ENCODE measurements around the gene GHDC.

GHDC gene

DNA sequence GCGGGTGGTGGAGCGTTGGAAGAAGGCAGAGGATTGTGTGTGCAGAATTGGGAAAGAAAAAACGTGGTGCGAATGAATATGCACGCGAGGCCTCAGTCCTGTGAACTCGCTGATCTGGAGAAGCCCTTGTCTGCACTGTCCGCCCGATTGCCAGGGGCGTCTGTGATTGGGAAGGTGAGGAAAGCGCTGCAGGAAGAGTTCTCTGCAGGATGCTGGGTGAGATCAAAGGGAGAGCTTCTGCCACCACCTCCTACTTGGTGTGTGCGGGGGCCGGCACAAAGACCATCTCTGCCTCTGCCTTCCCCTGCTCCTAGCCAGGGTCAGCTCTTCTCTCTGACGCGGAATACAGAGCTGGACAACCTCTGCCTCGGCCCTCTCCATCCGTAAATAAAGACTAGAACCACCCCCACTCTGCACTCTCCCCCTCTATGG lies 38.7 kb downstream of the GHDC start:
- TF ChIP-seq EGR1 (IDR thresholded peaks at IDR 0.05): no peak
- no peak for TF ChIP-seq ZBTB7A (IDR thresholded peaks at IDR 0.05; ENCODE audit: low read depth)
- no peak for TF ChIP-seq NFIC (IDR thresholded peaks at IDR 0.05)
- no peak for TF ChIP-seq CREB1 (IDR thresholded peaks at IDR 0.05; ENCODE audit: low read depth)
- no peak for TF ChIP-seq FOXM1 (IDR thresholded peaks at IDR 0.05; ENCODE audit: borderline replicate concordance, low read depth)
- TF ChIP-seq, protein P1, sequence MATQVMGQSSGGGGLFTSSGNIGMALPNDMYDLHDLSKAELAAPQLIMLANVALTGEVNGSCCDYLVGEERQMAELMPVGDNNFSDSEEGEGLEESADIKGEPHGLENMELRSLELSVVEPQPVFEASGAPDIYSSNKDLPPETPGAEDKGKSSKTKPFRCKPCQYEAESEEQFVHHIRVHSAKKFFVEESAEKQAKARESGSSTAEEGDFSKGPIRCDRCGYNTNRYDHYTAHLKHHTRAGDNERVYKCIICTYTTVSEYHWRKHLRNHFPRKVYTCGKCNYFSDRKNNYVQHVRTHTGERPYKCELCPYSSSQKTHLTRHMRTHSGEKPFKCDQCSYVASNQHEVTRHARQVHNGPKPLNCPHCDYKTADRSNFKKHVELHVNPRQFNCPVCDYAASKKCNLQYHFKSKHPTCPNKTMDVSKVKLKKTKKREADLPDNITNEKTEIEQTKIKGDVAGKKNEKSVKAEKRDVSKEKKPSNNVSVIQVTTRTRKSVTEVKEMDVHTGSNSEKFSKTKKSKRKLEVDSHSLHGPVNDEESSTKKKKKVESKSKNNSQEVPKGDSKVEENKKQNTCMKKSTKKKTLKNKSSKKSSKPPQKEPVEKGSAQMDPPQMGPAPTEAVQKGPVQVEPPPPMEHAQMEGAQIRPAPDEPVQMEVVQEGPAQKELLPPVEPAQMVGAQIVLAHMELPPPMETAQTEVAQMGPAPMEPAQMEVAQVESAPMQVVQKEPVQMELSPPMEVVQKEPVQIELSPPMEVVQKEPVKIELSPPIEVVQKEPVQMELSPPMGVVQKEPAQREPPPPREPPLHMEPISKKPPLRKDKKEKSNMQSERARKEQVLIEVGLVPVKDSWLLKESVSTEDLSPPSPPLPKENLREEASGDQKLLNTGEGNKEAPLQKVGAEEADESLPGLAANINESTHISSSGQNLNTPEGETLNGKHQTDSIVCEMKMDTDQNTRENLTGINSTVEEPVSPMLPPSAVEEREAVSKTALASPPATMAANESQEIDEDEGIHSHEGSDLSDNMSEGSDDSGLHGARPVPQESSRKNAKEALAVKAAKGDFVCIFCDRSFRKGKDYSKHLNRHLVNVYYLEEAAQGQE (IDR thresholded peaks at IDR 0.05; ENCODE audit: low read depth): no peak
- TF ChIP-seq, protein P2, sequence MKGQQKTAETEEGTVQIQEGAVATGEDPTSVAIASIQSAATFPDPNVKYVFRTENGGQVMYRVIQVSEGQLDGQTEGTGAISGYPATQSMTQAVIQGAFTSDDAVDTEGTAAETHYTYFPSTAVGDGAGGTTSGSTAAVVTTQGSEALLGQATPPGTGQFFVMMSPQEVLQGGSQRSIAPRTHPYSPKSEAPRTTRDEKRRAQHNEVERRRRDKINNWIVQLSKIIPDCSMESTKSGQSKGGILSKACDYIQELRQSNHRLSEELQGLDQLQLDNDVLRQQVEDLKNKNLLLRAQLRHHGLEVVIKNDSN (IDR thresholded peaks at IDR 0.05): no peak
- TF ChIP-seq TCF12 (IDR thresholded peaks at IDR 0.05; ENCODE audit: low read depth): no peak
- TF ChIP-seq CEBPB (IDR thresholded peaks at IDR 0.05): no peak
- TF ChIP-seq TEAD4 (IDR thresholded peaks at IDR 0.05): no peak
- no peak for TF ChIP-seq EP300 (IDR thresholded peaks at IDR 0.05; ENCODE audit: borderline replicate concordance)
- TF ChIP-seq, protein P3, sequence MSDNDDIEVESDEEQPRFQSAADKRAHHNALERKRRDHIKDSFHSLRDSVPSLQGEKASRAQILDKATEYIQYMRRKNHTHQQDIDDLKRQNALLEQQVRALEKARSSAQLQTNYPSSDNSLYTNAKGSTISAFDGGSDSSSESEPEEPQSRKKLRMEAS (IDR thresholded peaks at IDR 0.05): no peak
- no peak for TF ChIP-seq TAF1 (IDR thresholded peaks at IDR 0.05; ENCODE audit: low read depth)
- no peak for TF ChIP-seq RAD21 (IDR thresholded peaks at IDR 0.05; ENCODE audit: low read depth)
- no peak for TF ChIP-seq YY1 (IDR thresholded peaks at IDR 0.05; ENCODE audit: low read depth)

DNA sequence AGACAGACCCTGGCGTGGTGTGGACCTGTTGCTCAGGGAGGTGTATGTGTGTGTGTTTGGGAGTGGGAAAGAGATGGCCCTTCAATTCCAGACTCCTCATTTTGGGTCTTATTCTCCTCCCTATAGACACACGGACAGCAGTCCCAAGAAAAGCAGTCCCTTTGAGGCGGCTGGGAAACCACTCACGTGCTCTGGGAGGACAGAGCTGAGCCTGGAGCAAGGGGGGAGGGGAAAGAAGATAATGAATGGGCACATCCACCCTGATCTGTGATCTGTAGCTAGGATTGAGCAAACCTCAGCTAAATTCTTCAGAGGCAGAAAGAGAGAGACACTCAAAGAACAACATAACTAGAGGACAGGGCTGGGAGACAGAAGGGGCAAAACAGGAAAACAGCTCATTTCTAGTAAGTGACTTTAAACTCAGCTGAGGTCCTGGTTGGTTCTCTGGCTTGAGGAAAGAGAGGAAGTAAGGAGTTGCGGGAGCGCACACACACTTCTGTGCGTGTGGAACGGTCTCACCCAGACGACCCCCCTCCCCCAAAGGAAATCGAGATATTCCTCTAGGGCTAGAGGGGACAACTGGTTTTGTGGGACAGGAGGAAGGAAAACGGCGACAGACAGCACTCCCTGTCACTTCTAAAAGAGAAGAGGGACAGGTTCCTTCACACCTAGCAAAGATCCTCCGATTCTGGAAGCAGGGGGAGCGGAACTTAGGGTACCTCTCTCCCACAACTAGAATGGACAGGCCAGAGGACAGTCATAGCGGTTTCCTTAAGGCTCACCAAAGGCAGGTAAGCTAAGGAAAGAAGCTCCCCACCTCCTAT lies 40.2 kb downstream of the GHDC start:
- TF ChIP-seq EP300 (IDR thresholded peaks at IDR 0.05; ENCODE audit: borderline replicate concordance) (no peak), YY1 (IDR thresholded peaks at IDR 0.05; ENCODE audit: low read depth) (no peak), NFIC (IDR thresholded peaks at IDR 0.05) (no peak), CEBPB (IDR thresholded peaks at IDR 0.05) (no peak), ZBTB7A (IDR thresholded peaks at IDR 0.05; ENCODE audit: low read depth) (no peak), TEAD4 (IDR thresholded peaks at IDR 0.05) (no peak)
- TF ChIP-seq, protein P2 (IDR thresholded peaks at IDR 0.05): no peak
- TF ChIP-seq, protein P1 (IDR thresholded peaks at IDR 0.05; ENCODE audit: low read depth): no peak

DNA sequence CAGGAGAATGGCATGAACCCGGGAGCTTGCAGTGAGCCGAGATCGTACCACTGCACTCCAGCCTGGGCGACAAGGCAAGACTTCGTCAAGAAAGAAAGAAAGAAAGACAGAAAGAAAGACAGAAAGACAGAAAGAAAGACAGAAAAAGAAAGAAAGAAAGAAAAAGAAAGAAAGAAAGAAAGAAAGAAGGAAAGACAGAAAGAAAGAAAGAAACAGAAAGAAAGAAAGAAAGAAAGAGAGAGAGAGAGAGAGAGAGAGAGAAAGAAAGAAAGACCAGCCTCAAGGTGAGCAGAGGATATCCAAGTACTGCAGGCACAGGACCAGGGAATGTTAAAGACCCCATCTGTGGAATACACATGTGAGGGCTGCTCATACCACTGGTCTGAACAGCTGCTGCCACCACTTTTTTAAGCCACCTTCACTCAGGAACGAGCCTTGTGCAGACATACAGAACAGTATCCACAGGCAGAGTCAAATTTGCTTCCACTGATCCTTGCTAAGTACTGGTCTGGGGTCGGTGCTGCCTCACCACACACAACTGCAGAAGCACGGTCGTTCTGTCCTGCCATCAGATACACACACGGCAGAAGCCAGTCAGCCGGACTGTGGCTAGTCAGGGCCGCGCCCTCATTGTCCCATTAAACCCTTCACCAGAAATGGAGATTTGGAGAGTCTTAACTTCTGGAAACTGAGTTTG lies 47.2 kb downstream of the GHDC start:
- TF ChIP-seq EP300 (IDR thresholded peaks at IDR 0.05; ENCODE audit: borderline replicate concordance): no peak
- TF ChIP-seq TCF12 (IDR thresholded peaks at IDR 0.05; ENCODE audit: low read depth): no peak
- TF ChIP-seq, protein P2 (IDR thresholded peaks at IDR 0.05): no peak
- no peak for TF ChIP-seq EGR1 (IDR thresholded peaks at IDR 0.05)
- TF ChIP-seq, protein P3 (IDR thresholded peaks at IDR 0.05): no peak
- no peak for TF ChIP-seq TAF1 (IDR thresholded peaks at IDR 0.05; ENCODE audit: low read depth)
- TF ChIP-seq YY1 (IDR thresholded peaks at IDR 0.05; ENCODE audit: low read depth): no peak
- no peak for TF ChIP-seq CEBPB (IDR thresholded peaks at IDR 0.05)
- TF ChIP-seq, protein P1 (IDR thresholded peaks at IDR 0.05; ENCODE audit: low read depth): no peak
- no peak for TF ChIP-seq NFIC (IDR thresholded peaks at IDR 0.05)
- TF ChIP-seq TEAD4 (IDR thresholded peaks at IDR 0.05): no peak
- TF ChIP-seq FOXM1 (IDR thresholded peaks at IDR 0.05; ENCODE audit: borderline replicate concordance, low read depth): no peak
- no peak for TF ChIP-seq CREB1 (IDR thresholded peaks at IDR 0.05; ENCODE audit: low read depth)
- TF ChIP-seq ZBTB7A (IDR thresholded peaks at IDR 0.05; ENCODE audit: low read depth): no peak
- no peak for TF ChIP-seq RAD21 (IDR thresholded peaks at IDR 0.05; ENCODE audit: low read depth)

Data from Ishikawa (cell line).